Right renal pelvis (tissue), 4 donors: ENCODE measurements around the gene CDC23. TPM values are rescaled to one million over a fixed set of nuclear protein-coding genes. Genes with fewer than 3 reads are reported as not detected.
"Not testable (repeated sequence)": the region's sequence is repeated elsewhere in the genome, so short reads cannot be mapped to it uniquely, and the experiment has no call there.

Experiments
- DNase-seq, 4 donors: peaks; one replicate each; pipeline ENCODE4 v3.0.0-alpha.2; 2013; ENCODE audit warnings: low read depth in 4 of 4, low spot score in 3 of 4, missing footprints in 1 of 4
- polyA plus RNA-seq, 4 donors: library from polyadenylated mRNA; unstranded; fragments of 120-200 nt; gene quantifications; one replicate each; pipeline ENCODE4 v1.2.1, GENCODE V29; 2013; ENCODE audit not compliant: insufficient read length in 4 of 4

CDC23 gene
- polyA plus RNA-seq, 4 donors, result 53.9 to 68.7 (median 67.0) TPM

DNA sequence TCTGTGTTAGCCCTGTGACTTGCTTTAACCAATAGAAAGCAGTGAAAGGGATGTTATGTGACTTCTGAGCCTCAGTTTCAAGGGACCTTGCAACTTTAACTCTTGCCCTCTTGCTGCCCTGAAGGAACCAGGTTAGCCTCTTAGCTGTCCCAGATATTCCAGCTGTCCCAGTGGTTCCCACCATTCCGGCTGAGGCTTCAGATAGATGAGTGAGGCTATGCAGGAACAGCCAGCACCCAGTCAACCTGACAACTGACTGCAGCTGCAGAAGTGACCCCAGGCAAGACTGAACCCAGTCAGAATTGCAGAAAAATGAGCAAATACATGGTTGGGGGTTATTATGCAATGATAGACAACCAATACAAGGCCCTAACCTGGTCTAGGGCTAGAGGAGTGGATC, 10.4 kb upstream of the CDC23 start:
- DNase-seq, result no peak

DNA sequence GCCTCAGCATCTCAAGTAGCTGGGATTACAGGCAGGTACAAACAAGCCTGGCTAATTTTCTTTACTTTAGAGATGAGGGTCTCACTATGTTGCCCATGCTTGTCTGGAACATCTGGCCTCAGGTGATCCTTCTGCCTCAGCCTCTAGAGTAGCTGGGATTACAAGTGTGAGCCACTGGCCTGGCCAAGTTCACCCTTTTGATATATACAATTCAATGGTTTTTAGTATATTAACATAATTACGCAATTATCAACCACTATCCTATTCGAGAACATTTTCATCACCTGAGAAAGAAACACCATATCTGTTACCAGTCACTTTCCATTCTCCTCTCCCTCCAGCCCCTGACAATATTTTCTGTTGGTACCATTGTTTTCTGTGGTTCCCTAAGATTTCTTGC, 3.7 kb upstream of the CDC23 start:
- DNase-seq, result no peak

DNA sequence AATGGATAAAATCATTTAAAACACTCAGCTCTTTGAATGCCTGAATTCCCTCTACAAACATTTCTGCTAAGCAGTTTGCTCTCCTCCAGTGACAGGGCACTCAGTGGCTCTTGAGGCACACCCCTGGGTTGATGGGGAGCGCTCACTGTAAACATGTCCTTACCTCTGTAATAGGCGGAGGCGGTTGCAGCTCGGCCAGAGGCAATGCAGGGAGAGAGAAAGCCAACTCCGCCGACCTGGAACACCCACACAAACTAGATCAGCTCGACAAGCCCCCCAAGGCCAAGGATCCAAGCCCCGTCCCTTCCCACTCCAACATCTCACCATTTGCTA, 329 bp downstream of the CDC23 start:
- DNase-seq, result no peak

DNA sequence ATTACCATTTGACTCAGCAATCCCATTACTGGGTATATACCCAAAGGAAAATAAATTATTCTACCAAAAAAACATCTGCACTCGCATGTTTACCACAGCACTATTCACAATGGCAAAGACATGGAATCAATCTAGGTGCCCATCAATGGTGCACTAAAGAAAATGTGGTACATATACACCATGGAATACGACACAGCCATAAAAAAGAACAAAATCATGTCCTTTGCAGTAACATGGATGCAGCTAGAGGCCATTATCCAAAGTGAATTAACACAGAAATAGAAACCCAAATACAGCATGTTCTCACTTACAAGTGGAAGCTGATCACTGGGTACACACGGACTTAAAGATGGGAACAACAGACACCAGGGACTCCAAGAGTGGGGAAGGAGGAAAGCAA, 2.1 kb downstream of the CDC23 start:
- no peak for DNase-seq

DNA sequence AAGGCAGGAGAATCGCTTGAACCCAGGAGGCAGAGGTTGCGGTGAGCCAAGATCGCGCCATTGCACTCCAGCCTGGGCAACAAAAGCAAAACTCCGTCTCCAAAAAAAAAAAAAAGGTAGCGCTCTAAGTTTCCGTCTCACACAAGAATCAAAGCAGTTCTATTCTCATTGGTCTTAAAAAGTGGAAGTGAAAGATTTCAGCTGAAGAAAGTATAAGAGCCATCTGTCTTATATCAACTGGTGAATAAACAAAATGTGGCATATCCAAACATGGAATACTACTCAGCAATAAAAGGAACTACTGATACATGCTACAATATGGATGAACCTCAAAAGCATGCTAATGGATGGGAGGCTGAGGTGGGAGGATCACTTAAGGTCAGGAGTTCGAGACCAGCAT, 19.3 kb downstream of the CDC23 start:
- DNase-seq, result not testable (repeated sequence)

DNA sequence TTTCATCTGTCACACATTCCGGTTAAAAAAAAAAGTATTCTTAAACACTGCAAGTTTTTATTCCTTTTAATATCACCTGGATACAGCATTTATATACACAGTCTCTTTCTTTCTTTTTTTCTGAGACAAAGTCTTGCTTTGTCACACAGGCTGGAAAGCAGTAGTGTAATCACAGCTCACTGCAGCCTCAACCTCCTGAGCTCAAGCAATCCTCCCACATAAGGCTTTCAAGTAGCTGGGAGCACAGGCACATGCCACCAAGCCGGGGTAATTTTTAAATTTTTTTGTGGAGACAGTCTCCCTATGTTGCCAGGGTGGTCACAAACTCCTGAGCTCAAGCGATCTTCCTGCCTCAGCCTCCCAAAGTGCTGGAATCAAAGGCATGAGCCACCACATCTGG, 20.3 kb downstream of the CDC23 start:
- DNase-seq, result no peak

DNA sequence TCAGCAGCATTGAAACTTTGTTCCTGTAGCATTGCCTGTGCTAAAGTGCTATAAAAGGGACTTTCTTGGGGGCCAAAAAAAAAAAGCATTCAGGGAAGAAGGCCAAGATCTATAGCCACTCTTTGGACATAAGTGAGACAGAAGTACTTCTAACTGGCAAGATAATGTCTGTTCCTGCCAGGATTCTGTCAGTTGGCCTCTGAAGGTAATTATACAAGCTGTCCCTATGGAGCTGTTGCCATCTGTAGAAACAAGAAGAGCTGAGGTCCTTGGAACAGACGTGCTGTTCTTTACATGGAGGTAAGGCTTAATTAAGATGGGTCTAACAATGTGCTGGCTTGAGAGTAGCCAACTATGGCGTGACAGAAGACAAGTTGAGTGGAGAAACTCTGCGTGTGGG, 24.5 kb downstream of the CDC23 start:
- DNase-seq, result no peak

DNA sequence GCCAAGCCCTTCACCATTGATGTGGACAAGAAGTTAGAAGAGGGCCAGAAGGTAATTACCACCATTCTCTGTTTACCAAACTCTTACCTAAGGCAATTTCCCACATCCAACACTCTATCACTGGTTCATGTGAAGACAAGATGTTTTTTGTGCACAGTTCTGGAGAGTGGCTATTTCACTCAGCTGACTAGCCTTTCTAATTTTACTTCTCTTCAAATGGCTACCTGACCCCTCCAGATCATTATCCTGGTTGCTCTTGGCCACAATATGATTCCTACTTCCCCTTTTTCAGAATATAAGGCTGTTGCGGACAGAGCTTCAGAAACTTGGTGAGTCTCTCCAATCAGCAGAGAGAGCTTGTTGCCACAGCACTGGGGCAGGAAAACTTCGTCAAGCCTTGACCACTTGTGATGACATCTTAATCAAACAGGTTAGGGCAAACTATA, 27.1 kb downstream of the CDC23 start:
- DNase-seq, result no peak

DNA sequence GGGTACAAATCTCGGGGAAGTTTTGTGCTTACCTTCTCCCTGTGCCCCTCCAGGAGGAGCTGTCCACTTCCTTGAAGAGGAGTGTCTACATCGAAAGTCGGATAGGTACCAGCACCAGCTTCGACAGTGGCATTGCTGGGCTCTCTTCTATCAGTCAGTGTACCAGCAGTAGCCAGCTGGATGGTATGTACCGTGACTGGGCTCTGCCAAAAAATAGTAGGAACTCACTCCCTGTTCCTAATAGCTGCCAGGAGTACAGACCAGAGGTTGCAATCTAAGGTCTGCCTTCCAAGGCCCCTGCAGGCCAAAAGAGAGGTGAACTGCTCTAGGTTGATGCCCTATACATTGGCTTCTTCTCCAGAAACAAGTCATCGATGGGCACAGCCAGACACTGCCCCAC, 30.3 kb downstream of the CDC23 start:
- no peak for DNase-seq

DNA sequence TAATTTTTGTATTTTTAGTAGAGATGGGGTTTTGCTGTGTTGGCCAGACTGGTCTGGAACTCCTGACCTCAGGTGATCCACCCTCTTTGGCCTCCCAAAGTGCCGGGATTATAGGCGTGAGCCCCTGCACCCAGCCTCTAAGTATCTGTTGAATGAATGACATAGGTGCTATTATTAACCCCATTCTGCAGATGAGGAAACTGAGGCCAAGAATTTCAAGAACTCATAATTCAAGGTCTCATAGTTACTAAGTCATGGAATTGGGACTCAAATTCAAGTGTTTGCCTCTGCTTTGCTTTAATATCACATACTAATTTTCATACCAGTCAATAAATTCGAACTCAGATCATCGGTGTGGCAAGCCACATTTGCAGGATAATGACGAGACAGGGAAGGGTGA, 32.3 kb downstream of the CDC23 start:
- no peak for DNase-seq

DNA sequence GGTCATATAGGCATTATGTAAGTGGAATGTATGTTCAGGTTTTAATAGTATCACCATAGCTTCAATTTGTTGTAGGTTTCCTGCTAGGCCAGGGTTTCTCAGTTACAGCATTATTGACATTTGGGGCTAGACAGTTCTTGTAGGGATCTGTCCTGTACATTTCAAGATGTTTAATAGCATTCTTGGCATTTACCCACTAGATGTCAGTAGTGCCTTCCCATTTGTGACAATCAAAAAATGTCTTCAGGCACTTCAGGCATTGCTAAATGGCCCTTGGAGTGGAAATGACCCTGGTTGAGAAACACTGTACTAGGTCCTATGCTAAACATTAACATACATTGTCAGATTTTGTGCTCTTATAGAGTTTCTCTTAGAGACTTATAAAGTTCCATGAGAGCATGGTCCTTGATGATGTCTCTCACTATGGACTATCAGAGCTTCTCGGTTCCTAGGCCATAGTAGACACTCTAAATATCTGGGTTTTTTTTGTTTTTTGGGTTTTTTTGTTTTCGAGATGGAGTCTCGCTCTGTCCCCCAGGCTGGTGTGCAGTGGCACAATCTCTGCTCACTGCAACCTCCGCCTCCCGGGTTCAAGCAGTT, 32.8 kb downstream of the CDC23 start:
- DNase-seq, result peak in 3 of 4 donors; percentile 35 to 56 (median 44)

DNA sequence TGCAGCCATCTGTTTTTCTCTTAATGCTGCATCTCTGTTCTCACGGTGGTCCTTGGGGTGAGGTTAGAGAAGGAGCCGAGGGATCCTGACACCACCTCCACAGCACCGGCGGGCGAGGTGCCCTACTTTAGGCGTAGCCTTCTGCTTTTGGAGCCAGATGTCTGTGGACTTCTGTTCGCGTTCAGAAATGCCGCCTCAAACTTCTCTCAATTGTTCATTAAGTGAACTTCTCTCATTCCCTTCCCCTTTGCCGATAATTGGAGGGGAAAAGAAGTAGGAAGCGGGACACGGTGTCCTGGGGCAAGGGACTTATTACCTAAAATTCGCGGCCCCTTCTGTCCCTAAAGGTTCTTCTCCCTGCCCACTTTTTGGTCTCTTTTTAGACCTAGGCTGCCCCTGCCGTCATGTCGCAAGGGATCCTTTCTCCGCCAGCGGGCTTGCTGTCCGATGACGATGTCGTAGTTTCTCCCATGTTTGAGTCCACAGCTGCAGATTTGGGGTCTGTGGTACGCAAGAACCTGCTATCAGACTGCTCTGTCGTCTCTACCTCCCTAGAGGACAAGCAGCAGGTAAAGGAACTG, 33.8 kb downstream of the CDC23 start:
- DNase-seq, result no peak

DNA sequence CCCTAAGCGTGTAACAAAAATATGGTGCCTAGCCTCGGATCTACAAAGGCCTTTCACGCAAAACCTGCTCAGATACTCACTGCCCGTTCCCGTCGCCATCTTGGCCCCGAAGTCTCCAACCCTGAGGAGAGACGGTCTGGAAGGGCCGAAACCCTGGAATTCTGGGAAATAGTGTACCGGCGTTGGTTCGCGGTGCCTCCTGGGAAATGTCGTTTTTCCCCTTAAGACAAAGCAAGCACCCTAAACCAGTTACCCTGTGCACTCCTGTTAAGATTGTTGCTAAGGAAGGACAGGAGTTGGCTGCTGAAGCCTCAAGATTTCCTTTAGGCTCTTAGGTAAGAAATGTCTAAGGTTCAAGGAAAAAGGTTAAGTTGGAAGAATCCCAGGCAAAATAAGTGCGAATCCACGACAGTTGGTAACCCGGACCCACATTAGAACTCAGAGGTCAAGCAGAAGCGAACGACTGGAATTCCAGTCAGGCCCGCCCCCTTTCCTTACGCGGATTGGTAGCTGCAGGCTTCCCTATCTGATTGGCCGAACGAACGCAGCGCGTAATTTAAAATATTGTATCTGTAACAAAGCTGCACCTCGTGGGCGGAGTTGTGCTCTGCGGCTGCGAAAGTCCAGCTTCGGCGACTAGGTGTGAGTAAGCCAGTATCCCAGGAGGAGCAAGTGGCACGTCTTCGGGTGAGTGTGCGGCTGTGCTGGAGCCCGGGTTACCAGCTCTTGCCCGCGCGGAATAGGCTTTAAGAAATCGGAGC, 34.4 kb downstream of the CDC23 start, which contains the start of the genes BRD8 and KIF20A:
TSS of gene BRD8 (minus strand) at position 115 of the 761 bp plus-strand sequence. CDS start at position 99, 16 bp downstream.
TSS of gene KIF20A (plus strand) at position 597 of the 761 bp plus-strand sequence. CDS start 569 bp downstream, outside the sequence.
- peak; percentile 90 to 94 (median 92) for DNase-seq

DNA sequence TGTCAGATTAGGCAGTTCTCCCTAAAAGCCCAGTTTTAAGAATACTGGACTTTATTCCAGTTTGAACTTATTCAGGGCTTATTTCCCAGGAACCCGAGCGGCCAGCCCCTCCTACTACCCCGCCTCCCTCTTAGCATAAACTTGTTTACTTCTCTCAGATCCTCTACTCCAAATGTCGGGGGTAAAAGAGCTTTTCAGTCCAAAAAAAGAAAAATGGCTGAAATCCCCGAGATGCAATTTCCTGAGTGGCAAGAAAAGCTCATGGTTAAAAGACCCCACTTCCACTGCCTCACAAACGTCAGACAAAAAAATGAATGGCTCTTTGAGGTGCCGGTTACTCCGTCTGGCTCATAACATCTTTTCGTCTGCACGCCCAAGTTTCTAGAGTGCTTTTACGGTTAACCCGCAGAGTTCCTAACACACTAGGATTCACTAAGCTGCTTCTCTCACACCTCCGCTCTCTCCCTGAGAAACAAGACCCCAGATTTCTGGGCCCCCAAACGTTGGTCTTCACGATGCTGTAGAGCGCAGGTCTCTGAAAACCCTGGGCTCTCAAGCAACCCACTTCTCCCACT, 35.1 kb downstream of the CDC23 start:
- peak in 3 of 4 donors; percentile 2 to 20 (median 19) for DNase-seq

DNA sequence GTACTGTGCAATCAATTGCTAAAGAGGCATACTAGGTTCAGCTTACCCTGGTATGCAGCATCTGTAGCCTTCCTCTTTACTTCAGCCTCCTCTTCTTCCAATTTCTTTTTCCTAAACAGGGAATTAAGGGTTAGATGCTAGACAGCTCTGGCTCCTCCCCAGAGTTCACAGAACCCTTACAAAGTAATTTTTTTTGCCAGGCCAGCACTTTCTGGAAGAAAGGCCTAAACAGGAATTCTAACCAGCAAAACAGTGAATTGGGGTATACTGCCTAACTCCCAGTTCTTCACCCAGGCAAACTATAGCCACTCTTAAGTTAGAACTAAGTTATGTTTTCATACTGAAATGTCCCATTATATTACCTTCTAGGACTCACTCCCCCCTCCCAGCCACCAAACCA, 42.8 kb downstream of the CDC23 start:
- no peak for DNase-seq

DNA sequence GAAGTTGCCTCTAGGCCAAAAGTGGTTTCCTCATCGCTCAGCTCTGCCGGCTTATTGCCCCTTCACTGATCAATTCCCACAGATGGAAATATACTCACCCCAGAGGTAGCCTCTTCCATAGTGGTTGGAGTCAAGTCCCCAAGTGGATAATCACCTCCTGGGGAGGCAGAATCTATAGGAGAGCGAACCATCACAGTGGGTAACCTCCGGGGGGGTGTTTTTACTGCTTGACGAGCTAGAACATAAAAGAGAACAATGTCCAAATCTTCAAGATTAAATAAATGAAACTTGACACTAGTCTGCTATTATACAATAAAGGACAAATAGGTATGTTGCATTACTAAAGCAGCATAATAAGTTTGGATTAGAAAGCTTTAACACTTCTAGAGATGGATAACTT, 44.0 kb downstream of the CDC23 start:
- no peak for DNase-seq

DNA sequence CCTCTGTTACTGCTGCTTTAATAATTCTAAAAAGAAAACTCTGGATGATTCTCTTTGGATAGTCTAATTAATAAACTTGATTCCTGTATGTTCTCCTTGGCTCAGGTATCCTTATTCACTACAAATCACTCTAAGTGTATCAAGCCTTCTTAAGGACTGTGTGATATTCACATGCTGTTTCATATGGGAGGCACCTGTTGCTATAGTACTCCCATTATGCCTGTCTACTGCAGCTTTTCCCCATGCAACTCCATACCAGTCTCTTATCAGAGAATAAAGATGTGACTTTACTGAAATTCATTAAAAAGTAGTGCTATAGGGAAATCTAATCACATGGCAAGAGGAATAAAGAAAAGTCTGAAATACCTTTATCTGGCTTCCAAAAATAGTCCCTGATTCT, 49.4 kb downstream of the CDC23 start:
- no peak for DNase-seq

DNA sequence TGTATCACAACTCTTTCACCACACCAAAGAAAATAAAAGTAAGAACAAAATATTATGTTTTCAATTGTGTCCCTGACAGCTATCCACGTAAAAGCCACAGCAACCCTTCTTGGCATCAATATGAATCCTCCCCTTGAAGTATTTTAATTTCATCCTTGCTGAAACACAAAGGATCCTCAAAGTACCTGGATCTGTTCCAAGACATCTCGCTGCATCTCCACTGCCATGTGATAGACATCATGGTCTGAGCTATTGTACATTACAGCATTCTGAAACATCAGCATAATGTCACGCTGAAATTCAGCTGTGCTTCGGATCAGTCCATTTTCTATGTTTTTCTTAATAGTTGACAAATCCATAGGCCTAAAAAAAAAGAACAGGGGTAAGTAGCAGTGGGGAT, 52.4 kb downstream of the CDC23 start:
- DNase-seq, result no peak

DNA sequence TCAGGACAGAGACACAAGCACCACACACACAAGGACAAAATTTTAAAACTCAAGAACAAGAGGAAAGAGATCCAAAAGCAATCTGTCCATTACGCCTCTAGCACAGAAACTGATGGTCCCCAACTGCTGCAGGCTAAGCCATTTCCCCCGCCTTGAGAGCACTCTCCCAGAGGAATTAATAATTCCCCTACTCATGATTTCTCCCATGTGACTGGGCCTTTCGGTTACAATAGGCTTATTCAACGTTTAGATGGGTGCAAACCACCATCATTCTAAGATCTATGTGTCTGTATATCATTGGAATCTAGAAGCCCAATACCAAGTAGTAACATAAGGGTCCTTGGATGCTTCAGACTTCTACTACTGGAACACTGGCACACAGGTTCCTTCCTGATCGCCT, 53.5 kb downstream of the CDC23 start:
- no peak for DNase-seq

DNA sequence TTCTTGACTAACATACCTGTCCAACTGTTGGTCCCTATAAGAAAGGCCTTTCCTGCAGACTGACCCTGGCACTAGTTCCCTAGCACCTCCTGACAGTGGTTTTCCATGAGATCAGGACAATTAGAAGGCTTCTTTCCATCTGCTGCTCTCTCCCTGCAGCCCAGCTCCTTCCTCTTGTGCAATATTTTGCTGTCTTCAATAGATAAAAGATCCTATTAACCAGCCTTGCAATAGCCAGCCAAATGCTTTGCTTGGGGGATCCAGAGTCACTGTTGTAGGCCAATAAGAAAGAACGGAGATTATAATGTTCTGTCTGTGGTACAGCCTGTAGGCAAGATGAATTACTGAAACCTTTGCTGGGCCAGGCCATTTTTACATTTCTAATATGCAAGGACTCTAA, 55.5 kb downstream of the CDC23 start:
- DNase-seq, result no peak

DNA sequence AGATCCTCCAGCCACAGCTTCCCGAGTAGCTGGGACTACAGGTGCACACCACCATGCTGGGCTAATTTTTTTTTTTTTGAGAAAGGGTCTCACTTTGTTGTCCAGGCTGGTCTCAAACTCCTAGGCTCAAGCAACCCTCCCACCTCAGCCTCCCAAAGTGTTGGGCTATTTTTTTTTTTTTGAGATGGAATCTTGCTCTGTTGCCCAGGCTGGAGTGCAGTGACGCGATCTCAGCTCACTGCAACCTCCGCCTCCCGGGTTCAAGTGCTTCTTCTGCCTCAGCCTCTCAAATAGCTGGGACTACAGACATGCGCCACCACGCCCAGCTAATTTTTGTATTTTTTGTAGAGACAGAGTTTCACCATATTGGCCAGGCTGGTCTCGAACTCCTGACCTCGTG, 57.1 kb downstream of the CDC23 start:
- DNase-seq, result not testable (repeated sequence)

DNA sequence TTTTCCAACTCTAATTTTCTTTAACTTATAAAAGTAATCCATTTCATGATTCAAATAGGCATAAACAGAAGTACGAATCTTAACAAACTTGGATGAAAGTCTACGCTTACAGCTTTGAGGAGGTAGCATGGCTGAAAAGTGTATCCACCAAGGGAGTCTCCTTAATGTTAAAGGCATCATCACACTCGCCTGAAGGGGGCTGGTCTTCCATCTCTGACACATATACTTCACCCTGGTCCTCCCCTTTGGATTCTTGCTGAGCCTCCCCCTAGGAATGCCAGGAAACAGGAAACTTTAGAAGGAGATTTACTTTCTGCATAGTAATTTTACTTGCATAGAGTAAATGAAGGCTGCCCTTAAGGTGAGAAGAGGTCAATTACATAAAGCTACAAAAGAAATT, 63.6 kb downstream of the CDC23 start:
- no peak for DNase-seq
